Cardiac muscle cell (in vitro differentiated cells and primary cell): ENCODE measurements around the gene KCNIP3. TPM values are rescaled to one million over a fixed set of nuclear protein-coding genes. Genes with fewer than 3 reads are reported as not detected.

Experiments
- DNase-seq, 2 donors: peaks; one replicate each; pipeline versions ENCODE4 v3.0.0 to v3.0.0-alpha.2; 2010 to 2017; ENCODE audit warnings: low read depth in 1 of 2, low spot score in 1 of 2
- H3K27ac ChIP-seq: fragments of 200-600 bp; sonication (generic); 2 replicates; pipeline ENCODE4 v1.5.1; 2016
- H3K27me3 ChIP-seq: fragments of 200-600 bp; sonication (generic); 2 replicates; pipeline ENCODE4 v1.6.0; 2016; ENCODE audit warnings: control low read depth
- H3K36me3 ChIP-seq: fragments of 200-600 bp; sonication (generic); 2 replicates; pipeline ENCODE4 v1.5.1; 2016; ENCODE audit warnings: control low read depth
- H3K4me1 ChIP-seq: fragments of 200-600 bp; sonication (generic); 2 replicates; pipeline ENCODE4 v1.8.1; 2017; ENCODE audit warnings: low read depth, mild to moderate bottlenecking, mixed run types
- H3K4me3 ChIP-seq: fragments of 200-600 bp; sonication (generic); 2 replicates; pipeline ENCODE4 v1.5.1; 2016; ENCODE audit warnings: mild to moderate bottlenecking
- H3K9me3 ChIP-seq: fragments of 200-600 bp; sonication (generic); 2 replicates; pipeline ENCODE4 v1.5.1; 2017; ENCODE audit warnings: low read depth, mild to moderate bottlenecking, control low read depth
- CTCF ChIP-seq: IDR thresholded peaks from 2 replicates; pipeline ENCODE4 v1.5.1; 2012; ENCODE audit warnings: low read depth, mild to moderate bottlenecking, low read length
- polyA plus RNA-seq: library from polyadenylated mRNA; unstranded; fragments of >200 nt; fragmentation: Nextera tagmentation; extraction: Ambion mirVana; gene quantifications from 2 replicates; pipeline ENCODE4 v1.2.1, GENCODE V29; 2016
- total RNA-seq: library from RNA; depleted of rRNA; stranded (reverse); fragments of >200 nt; gene quantifications from 2 replicates; pipeline ENCODE4 v1.2.3, GENCODE V29; 2016

KCNIP3 gene
- total and polyA plus RNA-seq, 2 experiments from 2014 or later: 1.2 to 5.2 TPM

- Histone ChIP-seq H3K36me3 (no peaks in the 10 kb centered on the region), H3K27me3 (peaks cover 70% of the 10 kb centered on the region), H3K9me3 (no peaks in the 10 kb centered on the region), H3K4me1 (no peaks in the 10 kb centered on the region), H3K4me3 (no peak overlapping the region), H3K27ac (no peak overlapping the region)
- TF ChIP-seq CTCF: no peak
- no peak for DNase-seq
Measured at GRCh38 chr2:95343429-95344214, 46.5 kb downstream of the KCNIP3 start.

- Histone ChIP-seq H3K4me3 (no peak overlapping the region), H3K9me3 (no peaks in the 10 kb centered on the region), H3K36me3 (no peaks in the 10 kb centered on the region), H3K27ac (no peak overlapping the region), H3K4me1 (no peaks in the 10 kb centered on the region), H3K27me3 (peaks cover 75% of the 10 kb centered on the region)
- DNase-seq: no peak
- no peak for TF ChIP-seq CTCF
Measured at GRCh38 chr2:95344215-95344583, 47.1 kb downstream of the KCNIP3 start.

GRCh38 chr2:95344656-95345055, 47.5 kb downstream of the KCNIP3 start:
- Histone ChIP-seq H3K27me3 (peaks cover 80% of the 10 kb centered on the region), H3K27ac (no peak overlapping the region), H3K4me3 (no peak overlapping the region), H3K36me3 (no peaks in the 10 kb centered on the region), H3K9me3 (no peaks in the 10 kb centered on the region), H3K4me1 (no peaks in the 10 kb centered on the region)
- no peak for TF ChIP-seq CTCF
- DNase-seq: no peak

GRCh38 chr2:95345081-95345562, 48.0 kb downstream of the KCNIP3 start:
- Histone ChIP-seq H3K4me1 (no peaks in the 10 kb centered on the region), H3K4me3 (no peak overlapping the region), H3K27me3 (peaks cover 84% of the 10 kb centered on the region), H3K9me3 (no peaks in the 10 kb centered on the region), H3K36me3 (no peaks in the 10 kb centered on the region), H3K27ac (no peak overlapping the region)
- no peak for TF ChIP-seq CTCF
- DNase-seq: no peak

GRCh38 chr2:95345563-95346230, 48.5 kb downstream of the KCNIP3 start:
- H3K27ac ChIP-seq: no peak overlapping the region
- peaks cover 84% of the 10 kb centered on the region for H3K27me3 ChIP-seq
- DNase-seq: peak; percentile 88 to 92
- TF ChIP-seq CTCF: peak; percentile 95
- no peaks in the 10 kb centered on the region for H3K9me3 ChIP-seq
- H3K4me3 ChIP-seq: peak overlapping the region; percentile 55
- no peaks in the 10 kb centered on the region for H3K36me3 ChIP-seq
- H3K4me1 ChIP-seq: no peaks in the 10 kb centered on the region
